Fibroblast of mammary gland (primary cell): ENCODE measurements around the gene HDHD5.

Experiments
- DNase-seq: peaks from one replicate; pipeline ENCODE4 v3.0.0-alpha.2; 2010; ENCODE audit warnings: low read depth
- H3K4me3 ChIP-seq: 2 replicates; pipeline ENCODE4 v1.5.1; 2011; ENCODE audit warnings: low read depth, mild to moderate bottlenecking, low read length, moderate library complexity; ENCODE audit not compliant: control insufficient read depth
- CTCF ChIP-seq: conservative IDR thresholded peaks from 2 replicates; pipeline ENCODE4 v1.5.1; 2011; ENCODE audit warnings: low read depth, low read length, inconsistent platforms; ENCODE audit not compliant: control insufficient read depth, insufficient read depth

HDHD5 gene

GRCh38 chr22:17167486-17167885, 8.4 kb upstream of the HDHD5 start:
- H3K4me3 ChIP-seq = no peak overlapping the region
- DNase-seq = no peak
- no peak for TF ChIP-seq CTCF

- DNase-seq = peak; percentile 14
- no peak overlapping the region for H3K4me3 ChIP-seq
- peak; percentile 38 for TF ChIP-seq CTCF
Measured at GRCh38 chr22:17164392-17165024, 5.4 kb upstream of the HDHD5 start.

- H3K4me3 ChIP-seq = no peak overlapping the region
- DNase-seq = no peak
- TF ChIP-seq CTCF = no peak
Measured at GRCh38 chr22:17162731-17163130, 3.7 kb upstream of the HDHD5 start.

DNA sequence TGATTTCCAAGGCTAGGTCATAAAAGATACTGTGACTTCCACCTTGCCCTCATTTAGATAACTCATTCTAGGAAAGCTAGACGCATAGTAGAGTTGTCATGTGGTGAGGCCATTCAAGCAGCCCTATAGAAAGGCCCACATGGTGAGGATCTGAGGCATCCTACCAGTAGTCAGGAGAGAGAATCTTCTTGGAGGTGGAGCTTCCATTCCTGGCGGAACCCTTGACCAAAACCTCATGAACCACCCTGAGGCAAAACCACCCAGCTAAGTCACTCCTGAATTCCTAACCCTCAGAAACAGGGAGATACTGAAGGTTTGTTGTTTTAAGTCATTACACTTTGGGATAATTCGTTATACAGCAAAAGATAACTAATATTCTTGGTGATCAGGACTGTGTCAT, 2.9 kb upstream of the HDHD5 start:
- no peak for DNase-seq
- no peak overlapping the region for H3K4me3 ChIP-seq
- TF ChIP-seq CTCF = no peak

- DNase-seq = peak; percentile 56
- peak overlapping the region; percentile 63 for H3K4me3 ChIP-seq
- no peak for TF ChIP-seq CTCF
Measured at GRCh38 chr22:17159504-17159951, 451 bp upstream of the HDHD5 start.

DNA sequence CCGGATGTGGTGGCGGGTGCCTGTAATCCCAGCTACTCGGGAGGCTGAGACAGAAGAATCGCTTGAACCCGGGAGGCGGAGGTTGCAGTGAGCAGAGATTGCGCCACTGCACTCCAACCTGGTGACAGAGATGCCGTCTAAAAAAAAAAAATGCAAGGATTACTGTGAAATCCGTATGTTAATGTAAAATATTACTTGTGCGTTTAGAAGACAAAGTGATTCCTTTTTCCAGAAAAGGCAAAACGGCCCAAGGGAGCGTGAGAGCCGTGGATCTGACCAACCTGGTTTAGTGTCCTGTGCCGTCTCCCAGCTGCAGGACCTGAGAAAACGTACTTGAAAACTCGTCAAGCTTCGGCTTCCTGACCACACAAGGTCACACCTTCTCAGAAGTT, 905 bp downstream of the HDHD5 start:
- peak overlapping the region; percentile 65 for H3K4me3 ChIP-seq
- TF ChIP-seq CTCF = no peak
- no peak for DNase-seq

GRCh38 chr22:17157714-17158113, 1.4 kb downstream of the HDHD5 start:
- TF ChIP-seq CTCF = no peak
- DNase-seq = no peak
- H3K4me3 ChIP-seq = no peak overlapping the region
